Upper lobe of right lung (tissue), 1 donor: ENCODE data around the gene CSF2RB. TPM values are rescaled to one million over a fixed set of nuclear protein-coding genes. Genes with fewer than 3 reads are reported as not detected.

Experiments used
- ATAC-seq: fragments of 200-7000 bp; cut with Tn5 transposase; one replicate; pipeline ENCODE4 v1.9.1; 2020; ENCODE audit warnings: mild to moderate bottlenecking, moderate library complexity
- DNase-seq: peaks from one replicate; pipeline ENCODE4 v3.0.0-alpha.2; 2020
- H3K27ac ChIP-seq: fragments of 200-600 bp; one replicate; pipeline ENCODE4 v1.8.0; 2022
- H3K27me3 ChIP-seq: fragments of 200-600 bp; one replicate; pipeline ENCODE4 v1.8.0; 2022; ENCODE audit warnings: mild to moderate bottlenecking
- H3K36me3 ChIP-seq: fragments of 200-600 bp; one replicate; pipeline ENCODE4 v1.8.0; 2022
- H3K4me1 ChIP-seq: fragments of 200-600 bp; one replicate; pipeline ENCODE4 v1.8.0; 2022
- H3K4me3 ChIP-seq: fragments of 200-600 bp; one replicate; pipeline ENCODE4 v1.8.0; 2022; ENCODE audit warnings: mild to moderate bottlenecking
- H3K9me3 ChIP-seq: fragments of 200-600 bp; one replicate; pipeline ENCODE4 v1.8.0; 2022
- CTCF ChIP-seq: fragments of 200-600 bp; IDR thresholded peaks from one replicate; pipeline ENCODE4 v1.8.0; 2022; ENCODE audit warnings: antibody characterized with exemption
- intact Hi-C: fragments of 100-400 bp; cut with DNase I; formaldehyde crosslinking; loops from one replicate; pipeline ENCODE4 v1.11.0; 2022
- total RNA-seq: library from RNA; stranded (reverse); fragmentation: NEBNext Ultra II Directional; extraction: Animal tissue kit (Norgen Biotek cat#: 25700); gene quantifications from one replicate; pipeline ENCODE4 v1.2.1, GENCODE V29; 2021
- donor health status: DM: no; HTN: yes; CAD: no; lungs with severe emphysema.

The CSF2RB gene
- total RNA-seq, 1 donor from 2014 or later: 27.2 TPM

- DNase-seq (no peak), ATAC-seq (no peak)
- TF ChIP-seq CTCF: no peak
- Histone ChIP-seq H3K4me3 (peak overlapping the region; percentile 50), H3K27ac (peak overlapping the region; percentile 73), H3K4me1 (peaks cover 10% of the 10 kb centered on the region), H3K36me3 (no peaks in the 10 kb centered on the region), H3K9me3 (no peaks in the 10 kb centered on the region), H3K27me3 (no peaks in the 10 kb centered on the region)
- intact Hi-C loops: no loop called here
These were observed 943 bp downstream of the CSF2RB start for GRCh38 chr22:36914390-36914752.

GRCh38 chr22:36916034-36916433, 2.6 kb downstream of the CSF2RB start:
- TF ChIP-seq CTCF: no peak
- H3K4me3 ChIP-seq: no peak overlapping the region
- no peak overlapping the region for H3K27ac ChIP-seq
- no peaks in the 10 kb centered on the region for H3K9me3 ChIP-seq
- peaks cover 10% of the 10 kb centered on the region for H3K4me1 ChIP-seq
- H3K36me3 ChIP-seq: no peaks in the 10 kb centered on the region
- no peak for ATAC-seq
- H3K27me3 ChIP-seq: no peaks in the 10 kb centered on the region
- intact Hi-C loops: no loop called here
- DNase-seq: no peak

GRCh38 chr22:36918586-36919284, 5.3 kb downstream of the CSF2RB start:
- Histone ChIP-seq H3K4me1 (no peaks in the 10 kb centered on the region), H3K27me3 (no peaks in the 10 kb centered on the region), H3K4me3 (no peak overlapping the region), H3K36me3 (no peaks in the 10 kb centered on the region), H3K27ac (no peak overlapping the region), H3K9me3 (no peaks in the 10 kb centered on the region)
- ATAC-seq: no peak
- intact Hi-C loops: no loop called here
- no peak for DNase-seq
- TF ChIP-seq CTCF: no peak

- no peak overlapping the region for H3K4me3 ChIP-seq
- H3K9me3 ChIP-seq: no peaks in the 10 kb centered on the region
- no peaks in the 10 kb centered on the region for H3K36me3 ChIP-seq
- intact Hi-C loops: no loop called here
- DNase-seq (no peak), ATAC-seq (peak; percentile 68)
- H3K27me3 ChIP-seq: no peaks in the 10 kb centered on the region
- no peaks in the 10 kb centered on the region for H3K4me1 ChIP-seq
- H3K27ac ChIP-seq: no peak overlapping the region
- TF ChIP-seq CTCF: no peak
These were observed 8.1 kb downstream of the CSF2RB start for GRCh38 chr22:36921309-36922104.

GRCh38 chr22:36922105-36922608, 8.7 kb downstream of the CSF2RB start:
- no peaks in the 10 kb centered on the region for H3K9me3 ChIP-seq
- peak; percentile 20 for ATAC-seq
- intact Hi-C loops: no loop called here
- TF ChIP-seq CTCF: no peak
- H3K4me1 ChIP-seq: no peaks in the 10 kb centered on the region
- H3K36me3 ChIP-seq: peaks cover under 1% of the 10 kb centered on the region
- no peaks in the 10 kb centered on the region for H3K27me3 ChIP-seq
- no peak for DNase-seq
- H3K27ac ChIP-seq: no peak overlapping the region
- H3K4me3 ChIP-seq: no peak overlapping the region
